Omental fat pad (tissue), 4 donors: ENCODE data around the gene ZDHHC8. TPM values are rescaled to one million over a fixed set of nuclear protein-coding genes. Genes with fewer than 3 reads are reported as not detected.

Experiments
- ATAC-seq: fragments of 150-250 bp; one replicate; pipeline ENCODE4 v1.9.1; 2016; ENCODE audit warnings: mild to moderate bottlenecking, moderate library complexity; ENCODE audit not compliant: low FRiP score
- DNase-seq: peaks from one replicate; pipeline ENCODE4 v3.0.0-alpha.2; 2019; ENCODE audit warnings: low spot score
- CTCF ChIP-seq, 3 donors: fragments of 450-650 bp; IDR thresholded peaks; one replicate each; pipeline ENCODE4 v1.5.1; 2016 to 2017; ENCODE audit warnings: antibody characterized with exemption in 3 of 3, mild to moderate bottlenecking in 3 of 3, moderate library complexity in 2 of 3
- total RNA-seq, 4 donors: library from RNA; depleted of rRNA; stranded (reverse); fragments of >200 nt; gene quantifications; one replicate each; pipeline ENCODE4 v1.1.0, GENCODE V29; 2016

ZDHHC8 gene
- total RNA-seq, 4 donors from 2014 or later = 9.5 to 23.3 (median 16.4) TPM

DNA sequence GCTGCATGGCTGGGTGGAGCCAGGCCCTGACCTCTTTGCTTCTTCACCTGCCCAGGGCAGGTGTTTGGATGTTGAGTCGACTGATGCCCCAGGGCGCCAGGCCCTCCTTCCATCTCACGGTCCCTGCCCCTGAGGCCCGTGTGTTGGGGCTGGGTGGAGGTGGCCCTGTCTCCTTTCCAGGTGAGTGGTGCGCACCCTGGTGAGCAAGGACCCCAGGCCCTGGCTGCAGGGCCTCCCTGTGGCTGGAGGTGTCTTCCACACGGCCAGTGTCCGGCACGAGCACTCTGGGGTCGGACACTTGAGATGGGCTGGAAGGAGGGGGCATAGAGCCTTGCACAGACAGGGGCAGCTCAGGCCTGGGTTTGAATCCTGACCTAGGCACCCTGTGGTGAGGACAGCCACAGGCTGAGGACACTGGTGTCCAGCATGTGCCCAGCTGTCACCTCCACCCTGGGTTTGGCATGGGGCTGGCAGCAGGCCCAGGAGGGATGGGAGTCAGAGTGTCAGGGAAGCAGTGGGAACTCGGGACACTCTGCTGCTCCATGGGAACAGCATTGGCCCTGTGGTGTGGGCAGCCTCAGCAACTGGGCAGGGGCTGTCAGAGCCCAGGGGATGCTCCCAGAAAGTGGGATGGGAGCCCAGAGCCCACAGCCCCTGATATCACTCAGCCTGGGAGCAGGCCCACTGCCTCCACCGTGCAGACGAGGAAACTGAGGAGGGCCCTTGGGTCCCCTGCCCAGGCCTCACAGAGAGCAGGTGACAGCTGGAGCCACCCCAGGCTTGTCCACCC is 56.4 kb downstream of the ZDHHC8 start:
- TF ChIP-seq CTCF (IDR thresholded peaks at IDR 0.05) = no peak
- DNase-seq (no peak), ATAC-seq (no peak)

GRCh38 chr22:20188567-20188877 is 56.9 kb downstream of the ZDHHC8 start:
- ATAC-seq (no peak), DNase-seq (no peak)
- no peak for TF ChIP-seq CTCF (IDR thresholded peaks at IDR 0.05)

- no peak for ATAC-seq
Observed at GRCh38 chr22:20191000-20191515, 59.5 kb downstream of the ZDHHC8 start.

GRCh38 chr22:20191803-20192202 is 60.2 kb downstream of the ZDHHC8 start:
- TF ChIP-seq CTCF (IDR thresholded peaks at IDR 0.05) = no peak
- no peak for ATAC-seq
- DNase-seq = no peak

More at GRCh38 chr22:20191000-20191515, 59.5 kb downstream of the ZDHHC8 start:
- no peak for TF ChIP-seq CTCF (IDR thresholded peaks at IDR 0.05)
- no peak for DNase-seq

DNA sequence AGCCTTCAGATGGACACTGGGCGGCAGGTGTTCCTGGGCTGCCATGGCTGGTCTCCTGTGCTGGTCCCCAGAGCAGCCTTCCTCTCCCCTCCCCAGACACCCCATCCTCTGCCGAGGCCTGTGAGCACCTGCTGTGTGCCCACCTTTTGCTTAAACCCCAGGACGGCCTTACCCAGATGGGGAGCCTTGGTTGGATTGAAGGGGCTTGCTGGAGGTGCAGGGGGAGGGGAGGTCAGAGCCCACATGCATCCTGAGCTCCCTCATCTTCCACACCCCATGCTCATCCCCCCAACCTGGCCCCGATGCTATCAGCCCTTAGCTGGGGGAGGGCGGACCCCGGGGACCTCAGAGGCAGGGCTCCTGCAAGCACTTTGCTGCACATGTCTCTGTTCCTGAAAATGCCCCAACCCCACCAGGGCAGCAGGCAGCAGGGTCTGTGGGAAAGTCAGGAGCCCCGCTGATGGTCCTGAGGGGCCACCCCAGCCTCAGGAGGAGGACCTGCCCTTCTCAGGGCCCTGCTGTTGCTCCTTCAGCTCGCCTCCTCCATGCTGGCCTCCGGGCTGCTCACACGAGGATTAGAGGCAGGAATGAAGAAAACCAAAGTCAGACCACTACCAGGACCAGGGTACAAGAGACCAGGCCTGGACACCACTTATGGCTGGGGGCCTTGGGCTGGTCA is 60.8 kb downstream of the ZDHHC8 start:
- DNase-seq = no peak
- no peak for ATAC-seq

DNA sequence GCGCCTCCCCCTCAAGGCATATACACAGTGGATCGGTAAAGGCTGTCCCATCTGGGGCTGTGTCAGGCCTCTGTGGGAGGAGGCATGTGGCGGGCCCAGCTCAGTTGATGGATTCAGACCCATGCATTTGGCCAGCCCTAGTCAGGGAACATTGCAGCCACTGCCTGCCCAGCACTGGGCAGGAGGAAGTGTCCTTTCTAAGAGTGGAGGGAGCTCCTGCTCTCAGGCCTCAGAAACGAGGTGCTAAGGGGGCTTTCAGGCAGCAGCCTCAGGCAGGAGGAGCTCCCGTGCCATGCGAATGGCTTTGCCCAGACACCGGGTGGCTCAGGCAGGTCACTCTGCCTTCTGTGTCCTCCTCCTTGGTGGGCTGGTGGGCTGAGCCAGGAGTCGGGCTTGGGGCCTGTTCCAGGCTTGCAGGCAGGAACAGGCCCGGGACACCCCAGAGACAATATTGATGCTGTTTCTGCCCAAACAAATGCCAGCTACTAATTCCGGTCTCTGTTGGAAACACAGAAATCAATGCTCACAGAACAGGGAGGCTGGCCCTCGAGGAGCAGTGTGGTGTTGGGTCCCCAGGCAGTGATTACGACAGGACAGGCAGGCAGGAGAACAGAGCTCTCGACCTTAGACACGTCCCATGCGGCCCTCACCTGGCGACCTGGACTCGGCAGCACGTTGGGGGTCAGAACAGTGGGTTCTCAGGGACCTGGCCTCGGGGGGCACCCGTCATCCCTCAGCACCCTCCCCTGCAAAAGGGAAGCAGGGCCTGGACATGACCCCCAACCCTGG is 61.6 kb downstream of the ZDHHC8 start:
- no peak for DNase-seq
- no peak for ATAC-seq
- no peak for TF ChIP-seq CTCF (IDR thresholded peaks at IDR 0.05)

More for the DNA sequence above, 60.8 kb downstream of the ZDHHC8 start:
- TF ChIP-seq CTCF (IDR thresholded peaks at IDR 0.05) = no peak
